Adrenal gland (tissue), 5 donors: ENCODE results near the gene CMTM4.

Source experiments
- CTCF ChIP-seq, 6 experiments: fragments of 450-650 bp in 4 of 6; fragments of 200-600 bp in 2 of 6; sonication (generic) in 1 of 6; IDR thresholded peaks; 1 replicate in 5 of 6; 2 replicates in 1 of 6; pipeline versions ENCODE4 v1.5.1 to v1.8.0; 2016 to 2021; ENCODE audit warnings: antibody characterized with exemption in 6 of 6, mild to moderate bottlenecking in 2 of 6, moderate library complexity in 1 of 6
- POLR2A ChIP-seq, 2 donors: fragments of 450-650 bp; IDR thresholded peaks; one replicate each; pipeline ENCODE4 v1.6.1; 2017; ENCODE audit warnings: antibody characterized with exemption in 2 of 2, mild to moderate bottlenecking in 2 of 2, moderate library complexity in 1 of 2
- donor health status: DM: no; HTN: no; CAD: no.

GRCh38 chr16:66691234-66691633 lies 5.3 kb downstream of the CMTM4 start:
- no peak for TF ChIP-seq POLR2A (IDR thresholded peaks at IDR 0.05)
- no peak for TF ChIP-seq CTCF (IDR thresholded peaks at IDR 0.05)
